ENCODE results near the gene SRPK2.

The SRPK2 gene

DNA sequence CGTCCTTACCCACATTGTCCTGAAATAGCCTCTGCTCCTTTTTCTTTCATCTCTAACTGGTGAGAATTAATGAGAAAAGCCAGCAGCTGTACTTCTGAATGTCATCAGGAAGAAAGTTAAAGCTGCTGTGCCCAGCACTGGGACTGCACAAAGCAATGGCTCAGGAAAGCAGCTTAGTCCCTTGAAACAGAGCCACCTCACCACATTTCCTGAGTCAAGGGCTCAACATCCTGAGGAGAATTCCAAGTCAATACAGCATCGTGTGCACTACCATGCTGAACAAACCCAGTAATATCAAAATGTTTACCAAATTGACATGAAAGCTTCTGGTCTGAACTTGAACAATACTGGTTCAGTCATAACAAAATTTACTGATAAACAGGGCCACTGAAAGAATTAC is 234.6 kb downstream of the SRPK2 start:
- H3K4me3 ChIP-seq (ENCODE audit: low read depth, low read length), result no peak overlapping the region
- TF ChIP-seq, protein P1, sequence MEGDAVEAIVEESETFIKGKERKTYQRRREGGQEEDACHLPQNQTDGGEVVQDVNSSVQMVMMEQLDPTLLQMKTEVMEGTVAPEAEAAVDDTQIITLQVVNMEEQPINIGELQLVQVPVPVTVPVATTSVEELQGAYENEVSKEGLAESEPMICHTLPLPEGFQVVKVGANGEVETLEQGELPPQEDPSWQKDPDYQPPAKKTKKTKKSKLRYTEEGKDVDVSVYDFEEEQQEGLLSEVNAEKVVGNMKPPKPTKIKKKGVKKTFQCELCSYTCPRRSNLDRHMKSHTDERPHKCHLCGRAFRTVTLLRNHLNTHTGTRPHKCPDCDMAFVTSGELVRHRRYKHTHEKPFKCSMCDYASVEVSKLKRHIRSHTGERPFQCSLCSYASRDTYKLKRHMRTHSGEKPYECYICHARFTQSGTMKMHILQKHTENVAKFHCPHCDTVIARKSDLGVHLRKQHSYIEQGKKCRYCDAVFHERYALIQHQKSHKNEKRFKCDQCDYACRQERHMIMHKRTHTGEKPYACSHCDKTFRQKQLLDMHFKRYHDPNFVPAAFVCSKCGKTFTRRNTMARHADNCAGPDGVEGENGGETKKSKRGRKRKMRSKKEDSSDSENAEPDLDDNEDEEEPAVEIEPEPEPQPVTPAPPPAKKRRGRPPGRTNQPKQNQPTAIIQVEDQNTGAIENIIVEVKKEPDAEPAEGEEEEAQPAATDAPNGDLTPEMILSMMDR (IDR thresholded peaks at IDR 0.05; ENCODE audit: low read depth, low read length), result no peak
- in situ Hi-C loops (cut with HindIII; ENCODE audit: low sequenced_read_pairs), result no loop called here
- DNase-seq (ENCODE audit: low read depth, low spot score), result no peak

DNA sequence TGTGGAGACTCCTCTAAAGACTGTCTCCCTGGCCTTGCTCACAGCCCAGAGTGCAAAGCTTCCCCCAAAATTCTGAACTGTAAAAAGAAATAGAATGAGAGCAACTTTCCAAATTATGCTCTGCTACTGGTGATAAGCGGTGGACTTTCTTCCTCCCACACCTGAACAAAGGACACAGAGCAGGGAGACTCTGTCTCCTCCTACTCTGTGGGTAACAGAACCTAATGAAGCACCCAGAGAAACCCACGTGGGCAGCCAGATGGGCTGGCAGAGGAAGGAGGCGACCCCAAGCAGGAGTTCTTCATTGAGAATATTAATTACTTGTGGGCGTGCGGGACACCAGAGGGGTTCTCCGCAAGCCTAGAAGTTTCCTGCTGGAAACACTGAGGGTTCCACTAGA is 235.2 kb downstream of the SRPK2 start:
- in situ Hi-C loops (cut with HindIII; ENCODE audit: low sequenced_read_pairs), result no loop called here
- no peak overlapping the region for H3K4me3 ChIP-seq (ENCODE audit: low read depth, low read length)
- TF ChIP-seq, protein P1 (IDR thresholded peaks at IDR 0.05; ENCODE audit: low read depth, low read length), result no peak

DNA sequence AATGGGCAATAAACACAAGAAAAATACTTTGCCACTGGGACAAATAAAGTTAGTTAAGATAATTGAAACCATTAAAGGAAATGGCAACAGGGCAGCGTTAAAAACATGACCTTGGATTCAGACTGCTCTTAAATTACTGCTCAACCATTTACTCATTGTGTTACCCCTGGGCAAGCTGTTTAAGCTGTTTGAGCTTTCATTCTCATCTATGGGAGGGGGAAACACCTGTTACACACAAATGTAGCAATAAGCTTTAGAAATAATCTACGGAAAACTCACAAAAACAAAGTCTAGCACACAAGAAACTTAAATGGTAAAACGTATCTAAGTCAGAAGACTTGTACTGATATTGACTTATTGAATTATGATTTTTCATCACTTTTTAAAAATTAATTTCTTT is 237.6 kb downstream of the SRPK2 start:
- DNase-seq (ENCODE audit: low read depth, low spot score), result no peak
- TF ChIP-seq, protein P1 (IDR thresholded peaks at IDR 0.05; ENCODE audit: low read depth, low read length), result no peak
- in situ Hi-C loops (cut with HindIII; ENCODE audit: low sequenced_read_pairs), result no loop called here
- H3K4me3 ChIP-seq (ENCODE audit: low read depth, low read length), result no peak overlapping the region

More for the DNA sequence above, 235.2 kb downstream of the SRPK2 start:
- no peak for DNase-seq (ENCODE audit: low read depth, low spot score)

DNA sequence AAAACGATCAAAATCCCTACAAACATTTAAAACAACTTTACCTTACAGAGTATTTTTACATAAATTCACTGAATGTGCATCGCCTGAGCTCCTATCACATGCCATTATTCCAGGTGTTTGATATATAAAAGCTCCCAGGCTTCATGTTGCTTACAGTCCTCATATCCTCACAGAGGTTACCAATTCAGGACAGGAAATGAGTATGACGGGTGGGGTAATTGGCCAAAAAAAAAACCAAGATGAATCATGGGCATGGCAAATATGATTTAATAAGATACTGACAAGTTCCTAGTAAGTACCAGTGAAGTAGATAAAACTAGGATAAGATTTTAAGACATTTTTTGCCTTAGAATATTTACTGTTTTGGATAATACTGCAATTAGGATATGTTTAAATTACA is 238.9 kb downstream of the SRPK2 start:
- no peak overlapping the region for H3K4me3 ChIP-seq (ENCODE audit: low read depth, low read length)
- DNase-seq (ENCODE audit: low read depth, low spot score), result peak; percentile 33
- TF ChIP-seq, protein P1 (IDR thresholded peaks at IDR 0.05; ENCODE audit: low read depth, low read length), result no peak
- in situ Hi-C loops (cut with HindIII; ENCODE audit: low sequenced_read_pairs), result no loop called here

DNA sequence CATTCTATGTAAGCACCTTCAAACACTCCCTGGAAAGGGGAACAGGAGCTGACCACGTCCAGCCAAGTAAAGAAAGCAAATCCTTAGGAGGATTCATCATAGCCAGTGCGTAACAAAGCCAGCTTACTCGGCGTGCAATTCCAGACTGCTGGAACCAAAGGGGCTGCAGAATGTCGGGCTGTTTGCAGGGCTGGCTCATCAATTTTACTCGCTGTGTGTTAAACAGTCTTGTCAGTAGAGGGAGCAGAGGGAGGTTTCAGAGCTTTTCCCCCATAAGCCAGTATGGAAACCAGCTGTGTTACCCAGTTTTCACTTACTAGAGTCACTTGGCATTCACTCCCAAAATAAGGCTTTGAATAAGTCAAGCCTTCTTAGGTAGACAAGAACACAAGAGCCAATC is 247.7 kb downstream of the SRPK2 start:
- TF ChIP-seq, protein P1 (IDR thresholded peaks at IDR 0.05; ENCODE audit: low read depth, low read length), result peak; percentile 58
- peak; percentile 45 for DNase-seq (ENCODE audit: low read depth, low spot score)

DNA sequence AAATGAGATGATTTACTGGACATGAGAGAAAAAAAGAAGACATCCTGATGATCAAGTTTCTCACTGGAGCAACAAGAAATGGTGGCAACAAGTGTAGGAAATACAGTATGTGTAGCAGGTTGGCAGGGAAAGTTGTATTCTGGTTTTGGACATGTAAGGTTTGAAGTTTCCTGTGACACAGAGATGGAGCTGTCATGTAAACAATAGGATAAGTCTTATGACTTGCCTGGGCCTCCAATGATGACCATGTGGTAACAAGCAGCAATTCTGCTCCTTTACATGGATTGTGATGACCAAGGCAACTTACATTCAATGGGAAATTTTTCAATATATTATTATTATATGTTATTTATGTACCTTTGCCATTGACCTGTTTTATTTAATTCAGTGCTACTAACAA is 249.3 kb downstream of the SRPK2 start:
- DNase-seq (ENCODE audit: low read depth, low spot score), result no peak
- in situ Hi-C loops (cut with HindIII; ENCODE audit: low sequenced_read_pairs), result no loop called here
- TF ChIP-seq, protein P1 (IDR thresholded peaks at IDR 0.05; ENCODE audit: low read depth, low read length), result no peak
- no peak overlapping the region for H3K4me3 ChIP-seq (ENCODE audit: low read depth, low read length)

More for the DNA sequence above, 247.7 kb downstream of the SRPK2 start:
- H3K4me3 ChIP-seq (ENCODE audit: low read depth, low read length), result no peak overlapping the region
- in situ Hi-C loops (cut with HindIII; ENCODE audit: low sequenced_read_pairs), result no loop called here

DNA sequence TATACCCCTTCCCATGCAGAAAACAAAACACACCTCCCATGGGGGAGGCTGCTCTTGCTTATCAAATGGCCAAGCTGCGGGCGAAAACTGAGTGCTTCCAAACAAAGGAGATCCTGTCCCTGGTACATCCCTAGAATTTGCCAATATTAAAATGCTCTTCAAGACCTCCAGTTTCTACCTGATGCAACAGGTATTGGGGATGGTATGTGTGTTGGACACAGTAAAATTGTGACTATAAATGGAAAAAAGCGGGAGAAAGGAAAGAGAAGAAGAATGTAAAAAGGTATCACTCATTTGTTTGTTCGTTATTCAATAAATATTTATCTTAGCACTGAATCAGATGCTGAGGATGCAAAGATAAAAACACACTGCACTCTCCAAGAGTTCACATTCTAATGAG is 250.8 kb downstream of the SRPK2 start:
- in situ Hi-C loops (cut with HindIII; ENCODE audit: low sequenced_read_pairs), result no loop called here
- TF ChIP-seq, protein P1 (IDR thresholded peaks at IDR 0.05; ENCODE audit: low read depth, low read length), result no peak
- H3K4me3 ChIP-seq (ENCODE audit: low read depth, low read length), result no peak overlapping the region
- DNase-seq (ENCODE audit: low read depth, low spot score), result no peak
